Hematopoietic multipotent progenitor cell treated with erythropoietin and hydrocortisone succinate and interleukin-3 and kit ligand, for 6 days (in vitro differentiated cells): ENCODE measurements around the gene ARL3.
"Not testable (repeated sequence)": the region's sequence is repeated elsewhere in the genome, so short reads cannot be mapped to it uniquely, and the experiment has no call there.

ENCODE experiments used
- DNase-seq: peaks from one replicate; pipeline ENCODE4 v3.0.0-alpha.2; 2015

ARL3 gene

GRCh38 chr10:102713814-102714620 lies at the start of gene ARL3:
Gene ARL3, minus strand, starts transcription at chr10:102714397. Its CDS starts 122 bp downstream, at chr10:102714275.
- DNase-seq = peak; percentile 99

GRCh38 chr10:102763037-102763607 lies 48.9 kb upstream of the ARL3 start:
- DNase-seq = peak; percentile 97

DNA sequence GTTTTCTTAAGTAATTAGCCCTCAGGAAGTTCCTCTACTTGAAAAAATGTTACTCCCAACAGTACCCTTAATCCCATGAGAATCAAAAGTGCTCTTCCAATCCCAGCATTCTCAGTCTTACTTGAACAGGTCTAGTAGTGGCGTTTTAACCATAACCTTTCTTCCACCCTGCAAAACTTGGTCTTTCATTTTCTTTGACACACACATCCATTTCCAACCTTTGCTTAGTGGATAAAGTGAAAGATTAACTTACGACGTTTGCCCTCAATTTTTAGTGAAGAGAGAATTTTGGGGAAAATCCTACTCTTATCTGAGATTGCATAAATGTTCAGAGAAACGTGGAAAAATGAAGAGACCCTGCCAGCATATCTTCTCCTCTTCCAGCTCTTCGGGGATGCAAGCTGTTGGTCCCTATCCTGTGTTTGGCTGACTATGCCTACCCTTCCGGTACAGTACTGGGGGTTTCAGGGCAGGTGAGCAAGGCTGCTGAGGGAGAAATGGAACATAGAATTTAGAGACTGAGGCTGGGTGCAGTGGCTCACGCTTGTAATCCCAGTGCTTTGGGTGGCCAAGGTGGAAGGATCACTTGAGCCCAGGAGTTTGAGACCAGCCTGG lies 48.3 kb upstream of the ARL3 start:
- DNase-seq = no peak

DNA sequence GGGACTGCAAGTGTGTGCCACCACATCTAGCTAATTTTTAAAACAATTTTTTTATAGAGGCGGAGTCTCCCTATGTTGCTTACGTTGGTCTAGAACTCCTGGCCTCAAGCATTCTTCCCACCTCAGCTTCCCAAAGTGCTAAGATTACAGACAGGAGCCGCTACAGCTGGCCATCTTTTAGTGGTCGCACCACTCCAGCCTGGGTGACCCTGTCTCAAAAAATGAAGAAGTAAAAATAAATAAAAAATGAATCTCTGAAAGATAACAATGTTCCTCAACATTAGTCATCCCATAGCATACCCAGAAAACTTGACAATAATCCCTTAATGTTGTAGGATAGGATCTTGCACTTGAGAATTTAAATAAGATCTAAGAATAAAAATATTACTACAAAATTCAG lies 47.8 kb upstream of the ARL3 start:
- no peak for DNase-seq

GRCh38 chr10:102759497-102760210 lies 45.5 kb upstream of the ARL3 start:
- no peak for DNase-seq

DNA sequence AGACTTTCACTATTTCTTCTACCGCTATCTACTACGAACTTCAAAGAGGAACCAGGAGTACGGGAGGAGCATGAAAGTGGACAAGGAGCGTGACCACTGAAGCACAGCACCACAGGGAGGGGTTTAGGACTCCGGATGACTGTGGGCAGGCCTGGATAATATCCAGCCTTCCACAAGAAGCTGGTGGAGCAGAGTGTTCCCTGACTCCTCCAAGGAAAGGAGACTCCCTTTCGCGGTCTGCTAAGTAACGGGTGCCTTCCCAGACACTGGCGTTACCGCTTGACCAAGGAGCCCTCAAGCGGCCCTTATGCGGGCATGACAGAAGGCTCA lies 44.7 kb upstream of the ARL3 start:
- DNase-seq = not testable (repeated sequence)

DNA sequence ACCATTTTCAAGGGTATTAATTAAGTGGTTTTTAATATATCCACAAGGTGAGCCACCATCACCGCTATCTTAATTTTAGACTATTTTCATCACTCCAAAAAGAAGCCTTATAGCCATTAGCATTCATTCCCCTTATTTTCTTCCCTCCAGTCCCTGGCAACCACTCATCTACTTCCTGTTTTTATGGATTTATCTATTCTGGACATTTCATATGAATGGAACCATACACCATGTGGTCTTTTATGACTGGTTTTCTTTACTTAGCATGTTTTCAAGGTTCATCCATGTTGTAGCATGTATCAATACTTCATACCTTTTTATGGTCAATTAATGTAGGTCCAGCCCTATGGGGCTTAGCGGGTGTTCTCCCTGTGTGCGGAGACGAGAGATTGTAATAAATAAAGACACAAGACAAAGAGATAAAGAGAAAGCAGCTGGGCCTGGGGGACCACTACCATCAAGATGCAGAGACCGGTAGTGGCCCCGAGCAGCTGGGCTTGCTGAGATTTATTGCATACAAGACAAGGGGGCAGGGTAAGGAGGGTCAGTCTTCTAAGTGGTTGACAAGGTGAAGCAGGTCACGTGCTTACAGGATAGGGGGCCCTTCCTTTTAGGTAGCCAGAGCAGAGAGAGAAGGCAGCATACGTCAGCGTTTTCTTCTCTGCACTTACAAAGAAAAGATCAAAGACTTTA lies 44.2 kb upstream of the ARL3 start:
- no peak for DNase-seq

DNA sequence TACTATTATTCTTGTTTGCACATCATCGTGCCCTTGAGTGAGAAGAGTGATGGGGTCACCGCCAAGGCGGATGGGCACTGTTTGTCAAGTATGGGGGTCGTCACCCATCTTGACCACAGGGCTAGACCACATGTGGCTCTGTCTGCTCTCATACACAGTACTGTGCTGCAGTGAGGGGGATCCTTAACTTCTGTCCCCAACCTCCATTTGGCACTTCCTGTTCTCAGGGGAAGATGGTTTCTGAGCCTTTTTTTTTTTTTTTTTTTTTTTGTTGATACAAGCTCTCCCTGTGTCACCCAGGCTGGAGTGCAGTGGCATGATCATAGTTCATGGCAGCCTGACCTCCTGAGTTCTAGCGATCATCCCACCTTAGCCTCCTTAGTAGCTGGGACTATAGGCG lies 43.1 kb upstream of the ARL3 start:
- no peak for DNase-seq

DNA sequence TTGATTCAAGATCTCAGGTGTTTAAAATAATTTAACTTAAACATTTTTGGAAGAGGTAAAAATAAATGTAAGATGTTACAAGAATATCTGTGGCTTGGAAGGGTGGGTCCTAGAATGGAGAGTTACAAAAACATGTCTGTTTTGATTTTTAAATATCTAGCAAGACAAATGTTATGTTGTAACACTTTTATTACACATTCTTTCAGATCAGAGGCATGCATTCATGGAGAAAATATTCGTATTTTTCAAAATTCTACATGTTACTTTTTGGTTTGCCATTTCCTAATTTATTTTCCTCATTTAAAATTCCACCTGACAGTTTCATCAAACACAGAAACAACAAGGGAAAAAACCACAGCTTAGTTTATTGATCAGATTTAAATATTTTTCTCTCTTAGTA lies 39.5 kb upstream of the ARL3 start:
- DNase-seq = no peak

GRCh38 chr10:102752934-102753664 lies 38.9 kb upstream of the ARL3 start:
- peak; percentile 83 for DNase-seq

DNA sequence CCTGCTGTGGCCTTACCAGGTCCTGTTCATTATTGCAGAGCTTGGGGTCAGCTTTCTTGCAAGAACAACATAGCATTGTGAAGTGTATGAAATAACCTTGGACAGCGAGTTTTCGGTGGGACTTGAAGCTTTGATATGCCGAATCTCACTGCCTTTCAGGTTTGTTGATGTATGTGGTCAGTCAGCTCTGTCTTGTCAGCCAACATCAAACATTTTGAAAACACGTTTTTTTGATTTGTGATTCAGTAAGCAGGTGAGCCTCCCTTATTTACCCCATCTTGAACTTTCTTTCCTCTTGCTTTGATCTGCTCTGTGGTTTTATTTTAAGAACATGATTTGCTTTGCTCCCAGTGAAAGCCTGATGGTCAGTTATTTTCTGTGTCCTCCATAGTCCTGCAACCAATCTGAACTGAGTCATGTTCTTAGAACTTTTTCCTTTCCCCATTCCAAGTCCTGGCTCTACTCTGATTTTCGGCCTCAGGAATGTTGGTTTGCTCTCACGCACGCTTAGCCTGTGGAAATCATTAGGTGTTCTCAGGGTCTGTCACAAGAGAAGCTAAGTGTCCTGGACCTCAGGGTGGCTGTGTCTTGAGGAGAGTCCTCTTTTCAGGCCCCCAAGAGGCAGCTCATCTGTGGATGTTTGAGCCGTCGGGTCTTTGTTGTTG lies 38.2 kb upstream of the ARL3 start:
- DNase-seq = no peak

DNA sequence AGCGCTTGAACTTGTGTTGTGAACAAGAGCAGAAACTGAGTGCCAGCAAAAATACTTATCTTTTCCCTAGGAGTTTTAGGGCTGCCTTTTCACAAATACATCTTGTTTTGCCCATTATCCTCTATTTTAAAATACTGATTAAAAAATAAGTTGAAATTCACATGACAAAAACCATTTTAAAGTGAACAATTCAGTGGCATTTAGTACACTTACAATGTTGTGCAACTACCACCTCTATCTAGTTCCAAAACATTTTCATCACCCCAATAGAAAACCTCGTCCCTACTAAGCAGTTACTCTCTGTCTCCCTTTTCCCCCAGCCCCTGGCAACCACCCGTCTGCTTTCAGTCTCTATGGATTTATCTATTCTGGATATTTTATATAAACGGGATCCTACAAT lies 31.0 kb upstream of the ARL3 start:
- DNase-seq = no peak

DNA sequence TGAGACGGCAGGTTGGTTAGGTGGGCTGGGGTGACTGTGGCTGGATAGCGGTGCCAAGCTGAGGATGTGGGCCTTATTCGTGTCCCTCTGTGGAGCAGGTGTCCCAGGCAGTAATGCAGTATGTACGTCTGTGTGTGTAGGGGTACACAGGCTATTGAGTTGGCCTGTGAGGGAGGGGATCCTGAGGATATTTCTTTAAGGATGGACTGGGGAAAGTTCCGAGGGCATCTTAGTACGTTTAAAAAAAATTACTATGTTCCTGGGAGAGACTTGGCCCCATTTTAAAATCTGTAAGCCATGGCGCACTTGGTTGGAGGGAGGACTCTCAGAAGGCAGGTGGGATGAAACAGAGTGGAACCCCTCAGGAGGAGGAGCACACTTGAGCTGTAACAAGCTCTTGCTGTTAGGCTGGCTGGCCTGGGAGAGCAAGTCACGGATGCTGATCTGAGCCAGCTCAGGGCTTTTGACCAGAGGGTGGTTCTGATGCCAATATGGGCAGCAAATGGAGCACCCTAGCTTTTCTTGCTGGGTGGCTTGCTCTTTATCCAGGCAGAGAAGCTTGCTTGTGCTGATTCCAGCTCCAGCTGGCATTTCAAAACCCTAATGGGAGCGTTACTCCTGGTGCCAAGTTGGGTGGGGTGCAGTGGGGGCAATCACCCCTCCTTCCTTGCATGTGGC lies 30.3 kb upstream of the ARL3 start:
- DNase-seq = peak; percentile 55

DNA sequence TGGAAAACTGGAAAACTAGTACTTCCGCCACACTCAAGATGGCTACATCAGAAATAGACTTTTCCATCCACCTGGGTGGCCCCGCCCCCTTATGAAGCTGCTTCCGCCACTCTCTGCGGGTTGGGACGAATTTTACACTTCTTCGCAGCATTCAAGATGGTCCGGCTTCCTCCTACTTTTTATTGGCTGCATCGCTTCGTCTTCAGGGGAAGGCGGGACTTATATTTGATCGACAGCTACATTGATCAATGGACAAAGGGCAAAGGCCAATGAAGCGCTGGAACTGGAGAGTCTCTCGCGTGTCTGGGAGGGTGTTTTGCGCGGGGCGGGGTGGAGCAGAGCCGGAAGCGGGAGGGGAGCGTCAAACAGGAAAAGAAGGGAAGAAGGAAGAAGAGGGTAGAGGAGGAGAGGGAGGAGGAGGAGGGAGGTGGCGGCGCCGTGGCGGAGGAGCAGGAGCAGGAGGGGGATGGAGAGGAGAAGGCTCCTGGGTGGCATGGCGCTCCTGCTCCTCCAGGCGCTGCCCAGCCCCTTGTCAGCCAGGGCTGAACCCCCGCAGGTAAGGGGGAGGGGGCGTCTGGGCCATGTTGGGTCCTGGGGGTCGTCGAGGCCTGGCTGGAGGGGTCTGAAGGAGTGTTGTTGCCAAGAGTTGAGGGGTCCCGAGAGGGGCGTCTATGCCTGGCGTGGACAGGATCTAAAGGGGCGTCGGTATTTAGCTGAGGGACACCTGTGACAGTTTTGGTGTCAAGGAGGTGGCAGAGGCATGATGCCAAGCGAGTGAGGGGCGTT lies 29.6 kb upstream of the ARL3 start, which contains the start of gene WBP1L:
Gene WBP1L, plus strand, starts transcription at position 361 of the 786 bp plus-strand sequence. Its CDS starts 106 bp downstream, at position 467.
- DNase-seq = peak; percentile 99

DNA sequence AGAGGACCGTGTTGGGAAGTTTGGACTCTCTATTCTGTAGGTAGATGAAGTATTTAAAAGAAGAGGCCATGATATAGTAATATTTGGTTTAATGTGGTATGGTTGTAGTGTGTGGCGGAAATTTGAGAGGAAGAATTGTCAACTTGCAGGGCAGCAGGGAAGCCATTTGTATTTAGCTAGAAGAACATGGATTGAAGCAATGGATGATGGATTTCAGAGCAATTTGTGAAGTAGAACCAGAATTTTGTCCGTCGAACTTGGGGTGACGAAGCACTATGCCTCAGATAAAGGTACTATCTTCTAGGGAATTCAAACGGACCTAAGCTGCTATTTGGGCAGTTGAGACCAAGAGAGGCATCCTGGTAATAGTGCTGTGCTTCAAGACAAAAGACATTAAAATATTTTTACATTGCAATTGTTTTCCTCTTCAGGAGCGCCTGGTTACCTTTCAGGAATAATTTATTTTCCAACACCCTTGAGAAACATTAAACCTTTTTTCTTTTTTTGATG lies 28.9 kb upstream of the ARL3 start:
- DNase-seq = no peak

GRCh38 chr10:102742313-102742712 lies 28.1 kb upstream of the ARL3 start:
- DNase-seq = not testable (repeated sequence)

DNA sequence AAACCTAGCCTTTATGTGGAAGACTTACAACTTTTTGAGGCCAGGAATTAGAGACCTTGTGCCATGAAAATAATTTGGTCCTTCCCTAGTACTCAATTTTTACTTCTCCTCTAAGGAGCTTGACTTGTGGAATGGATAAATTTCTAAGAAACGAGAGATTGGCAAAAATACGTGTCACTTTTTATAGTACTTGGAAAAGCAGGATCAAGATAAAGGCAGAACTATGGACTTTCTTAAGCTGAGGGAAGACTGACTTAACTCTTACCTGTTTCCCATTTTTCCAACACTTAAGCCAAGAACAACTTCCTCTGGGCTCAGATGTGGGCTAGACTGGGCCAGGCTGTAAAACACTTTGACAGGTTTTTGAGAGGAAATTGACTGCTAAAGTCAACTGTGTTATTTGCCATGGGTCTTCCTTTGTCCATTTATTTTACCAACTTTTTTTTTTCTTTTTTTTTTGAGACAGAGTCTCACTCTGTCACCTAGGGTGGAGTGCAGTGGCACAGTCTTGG lies 27.6 kb upstream of the ARL3 start:
- no peak for DNase-seq

- DNase-seq = no peak
Measured at GRCh38 chr10:102740229-102740628, 26.0 kb upstream of the ARL3 start.

DNA sequence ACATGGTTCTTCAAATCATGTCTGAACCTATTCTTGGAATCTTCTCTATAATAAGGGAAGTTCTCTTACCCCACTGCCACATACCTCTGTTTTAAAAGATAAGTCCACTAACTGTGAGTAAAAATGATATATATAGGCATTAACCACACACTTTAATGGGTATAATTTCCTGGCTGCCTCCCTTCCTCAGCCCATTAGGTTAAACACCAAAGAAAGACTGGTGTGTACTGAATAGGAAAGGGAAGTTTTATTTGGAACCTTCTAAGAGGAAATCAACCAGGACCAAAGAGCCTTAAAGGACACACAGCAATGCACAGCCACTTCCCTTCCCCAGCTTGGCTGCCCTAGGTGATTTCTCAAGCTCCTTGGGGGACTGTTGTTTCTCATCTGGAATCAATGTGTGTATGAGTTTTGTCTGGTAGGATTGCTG lies 24.5 kb upstream of the ARL3 start:
- peak; percentile 74 for DNase-seq
